PFSK-1 (cell line): ENCODE results near the gene MCUR1.

Experiments
- FOXP2 ChIP-seq: optimal IDR thresholded peaks from 2 replicates; pipeline ENCODE3; 2011; ENCODE audit warnings: borderline replicate concordance, control low read depth, inconsistent platforms; ENCODE audit not compliant: insufficient read depth; ENCODE audit errors: extremely low read length, extremely low read depth
- TAF1 ChIP-seq: IDR thresholded peaks from 2 replicates; pipeline ENCODE4 v1.6.1; 2012; ENCODE audit warnings: low read length, control low read depth, borderline replicate concordance; ENCODE audit not compliant: insufficient read depth
- TF ChIP-seq, protein P1 (sequence below), 2 experiments: IDR thresholded peaks; 2 replicates each; pipeline versions ENCODE4 v1.6.1 to v1.8.0; 2011 to 2012; ENCODE audit warnings: low read depth in 2 of 2, low read length in 2 of 2, control low read depth in 1 of 2, inconsistent platforms in 1 of 2, mild to moderate bottlenecking in 1 of 2, moderate library complexity in 1 of 2; ENCODE audit not compliant: insufficient read depth in 1 of 2

DNA sequence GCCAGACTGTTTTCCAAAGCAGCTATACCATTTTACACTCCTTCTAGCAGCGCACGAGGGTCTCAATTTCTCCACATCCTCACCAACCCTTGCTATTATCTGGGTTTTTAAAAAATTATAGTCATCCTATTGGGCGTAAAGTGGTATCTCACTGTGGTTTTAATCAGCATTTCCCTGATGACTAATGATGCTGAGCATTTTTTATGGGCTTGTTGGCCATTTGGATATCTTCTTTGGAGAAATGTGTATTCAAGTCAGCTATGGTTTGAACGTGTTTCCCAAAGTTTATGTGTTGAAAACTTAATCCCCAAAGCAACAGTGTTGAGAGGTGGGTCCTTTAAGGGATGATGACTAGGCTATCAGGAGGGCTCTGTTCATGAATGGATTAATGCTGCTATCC, 6.7 kb downstream of the MCUR1 start:
- TF ChIP-seq FOXP2 (no peak), TAF1 (no peak)
- TF ChIP-seq, protein P1, sequence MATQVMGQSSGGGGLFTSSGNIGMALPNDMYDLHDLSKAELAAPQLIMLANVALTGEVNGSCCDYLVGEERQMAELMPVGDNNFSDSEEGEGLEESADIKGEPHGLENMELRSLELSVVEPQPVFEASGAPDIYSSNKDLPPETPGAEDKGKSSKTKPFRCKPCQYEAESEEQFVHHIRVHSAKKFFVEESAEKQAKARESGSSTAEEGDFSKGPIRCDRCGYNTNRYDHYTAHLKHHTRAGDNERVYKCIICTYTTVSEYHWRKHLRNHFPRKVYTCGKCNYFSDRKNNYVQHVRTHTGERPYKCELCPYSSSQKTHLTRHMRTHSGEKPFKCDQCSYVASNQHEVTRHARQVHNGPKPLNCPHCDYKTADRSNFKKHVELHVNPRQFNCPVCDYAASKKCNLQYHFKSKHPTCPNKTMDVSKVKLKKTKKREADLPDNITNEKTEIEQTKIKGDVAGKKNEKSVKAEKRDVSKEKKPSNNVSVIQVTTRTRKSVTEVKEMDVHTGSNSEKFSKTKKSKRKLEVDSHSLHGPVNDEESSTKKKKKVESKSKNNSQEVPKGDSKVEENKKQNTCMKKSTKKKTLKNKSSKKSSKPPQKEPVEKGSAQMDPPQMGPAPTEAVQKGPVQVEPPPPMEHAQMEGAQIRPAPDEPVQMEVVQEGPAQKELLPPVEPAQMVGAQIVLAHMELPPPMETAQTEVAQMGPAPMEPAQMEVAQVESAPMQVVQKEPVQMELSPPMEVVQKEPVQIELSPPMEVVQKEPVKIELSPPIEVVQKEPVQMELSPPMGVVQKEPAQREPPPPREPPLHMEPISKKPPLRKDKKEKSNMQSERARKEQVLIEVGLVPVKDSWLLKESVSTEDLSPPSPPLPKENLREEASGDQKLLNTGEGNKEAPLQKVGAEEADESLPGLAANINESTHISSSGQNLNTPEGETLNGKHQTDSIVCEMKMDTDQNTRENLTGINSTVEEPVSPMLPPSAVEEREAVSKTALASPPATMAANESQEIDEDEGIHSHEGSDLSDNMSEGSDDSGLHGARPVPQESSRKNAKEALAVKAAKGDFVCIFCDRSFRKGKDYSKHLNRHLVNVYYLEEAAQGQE (IDR thresholded peaks at IDR 0.05; ENCODE audit: insufficient read depth in 1 of 2, low read depth in 2 of 2, low read length in 2 of 2): no peak
